HG02870 (cell line): ENCODE data around the gene NACC2.
"Not testable (repeated sequence)": the region's sequence is repeated elsewhere in the genome, so short reads cannot be mapped to it uniquely, and the experiment has no call there.

Experiments used
- ATAC-seq: cut with Tn5 transposase; IDR thresholded peaks from one replicate; pipeline ENCODE4 v1.9.1; 2021; ENCODE audit warnings: mild to moderate bottlenecking, moderate library complexity; ENCODE audit not compliant: unreplicated experiment

The NACC2 gene

GRCh38 chr9:135970128-135970815 is 124.8 kb downstream of the NACC2 start:
- ATAC-seq, result no peak

- no peak for ATAC-seq
Observed at GRCh38 chr9:135969064-135969683, 125.9 kb downstream of the NACC2 start.

- no peak for ATAC-seq
Observed at GRCh38 chr9:135968601-135969000, 126.5 kb downstream of the NACC2 start.

GRCh38 chr9:135968083-135968476 is 127.0 kb downstream of the NACC2 start:
- no peak for ATAC-seq

DNA sequence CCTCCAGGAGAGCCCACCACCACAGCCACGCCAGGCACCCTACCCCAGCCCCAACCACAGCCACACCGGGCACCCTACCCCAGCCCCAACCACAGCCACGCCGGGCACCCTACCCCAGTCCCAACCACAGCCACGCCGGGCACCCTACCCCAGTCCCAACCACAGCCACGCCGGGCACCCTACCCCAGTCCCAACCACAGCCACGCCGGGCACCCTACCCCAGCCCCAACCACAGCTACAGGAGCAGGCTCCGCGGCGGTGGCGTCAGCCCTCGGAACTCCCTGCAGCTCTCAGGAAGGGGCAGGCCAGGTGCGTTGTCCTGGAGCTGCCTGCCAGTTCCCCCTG is 128.2 kb downstream of the NACC2 start:
- ATAC-seq, result not testable (repeated sequence)

- no peak for ATAC-seq
Observed at GRCh38 chr9:135965124-135965756, 129.8 kb downstream of the NACC2 start.

- no peak for ATAC-seq
Observed at GRCh38 chr9:135963938-135964337, 131.2 kb downstream of the NACC2 start.

- ATAC-seq, result no peak
Observed at GRCh38 chr9:135963338-135963737, 131.8 kb downstream of the NACC2 start.

GRCh38 chr9:135962696-135963307 is 132.3 kb downstream of the NACC2 start:
- no peak for ATAC-seq

- ATAC-seq, result no peak
Observed at GRCh38 chr9:135961811-135962695, 133.0 kb downstream of the NACC2 start.

GRCh38 chr9:135961277-135961715 is 133.8 kb downstream of the NACC2 start, which contains the start of gene UBAC1:
Gene UBAC1 (minus strand): TSS chr9:135961373. CDS start chr9:135961162, 211 bp downstream.
- ATAC-seq, result peak; percentile 92

DNA sequence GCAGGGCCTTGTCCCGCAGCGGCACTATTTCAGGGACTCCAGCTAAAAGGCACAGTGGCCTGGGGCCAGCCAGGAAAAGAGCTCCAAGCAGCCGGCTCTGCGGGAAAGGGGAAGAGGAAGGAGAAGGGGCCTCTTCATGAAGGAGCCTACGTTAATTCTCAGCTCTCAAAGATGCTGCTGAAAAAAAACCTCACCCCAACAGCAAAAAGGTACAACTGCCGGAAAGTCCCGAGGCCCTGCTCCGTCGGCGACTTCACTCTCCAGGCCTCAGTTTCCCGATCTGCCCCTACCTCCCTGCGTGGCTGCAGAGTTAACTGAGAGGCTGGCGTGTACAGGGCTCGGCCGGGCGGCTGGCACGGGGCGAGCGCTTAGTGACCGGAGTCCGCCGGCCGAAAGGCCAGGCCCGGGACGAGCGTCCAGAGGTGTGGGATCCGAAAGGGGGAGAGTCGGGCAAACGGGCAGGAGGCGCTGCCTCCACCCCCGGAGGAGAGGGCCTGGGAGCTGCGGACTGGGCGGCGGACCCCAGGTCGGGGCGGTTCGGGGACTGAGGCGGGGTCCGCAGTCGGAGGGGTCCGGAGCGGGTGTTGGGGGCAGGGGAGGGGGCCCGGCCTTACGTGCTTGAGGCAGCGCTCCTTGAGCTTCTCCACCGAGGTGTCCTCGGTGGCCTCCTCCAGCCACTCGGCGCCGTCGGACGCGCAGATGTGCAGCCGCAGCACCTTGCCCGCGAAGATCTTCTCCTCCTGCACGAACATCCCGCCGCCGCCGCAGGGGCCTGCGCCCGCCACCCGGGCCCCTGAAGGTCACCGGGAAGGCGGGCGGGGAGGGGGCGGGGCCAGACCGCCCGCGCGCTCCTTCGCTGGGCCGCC is 134.4 kb downstream of the NACC2 start:
- ATAC-seq, result peak; percentile 17

GRCh38 chr9:135959814-135960213 is 135.3 kb downstream of the NACC2 start:
- no peak for ATAC-seq

GRCh38 chr9:135958485-135958884 is 136.6 kb downstream of the NACC2 start:
- ATAC-seq, result no peak

DNA sequence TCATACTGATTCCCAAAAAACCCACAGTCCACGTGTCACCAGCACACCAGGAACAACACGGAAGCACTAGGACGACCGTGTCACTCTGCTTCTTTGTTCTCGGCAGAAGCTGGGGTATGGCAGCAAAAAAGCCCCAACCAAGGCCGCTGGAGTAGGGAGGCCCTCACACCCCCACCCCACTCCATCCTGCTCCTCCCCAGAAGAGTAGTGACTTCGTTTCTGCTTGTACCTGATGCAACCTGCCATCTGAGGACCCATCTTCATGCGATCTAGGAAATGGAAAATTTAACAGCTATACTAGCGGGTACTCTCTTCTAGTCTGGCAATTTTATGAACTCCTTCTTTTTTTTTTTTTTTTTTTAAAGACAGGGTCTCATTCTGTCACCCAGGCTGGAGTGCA is 137.7 kb downstream of the NACC2 start:
- ATAC-seq, result no peak

GRCh38 chr9:135956802-135957174 is 138.3 kb downstream of the NACC2 start:
- ATAC-seq, result no peak
